ENCODE results near the gene PERM1. TPM values are rescaled to one million over a fixed set of nuclear protein-coding genes. Genes with fewer than 3 reads are reported as not detected.
"Not testable (repeated sequence)": the region's sequence is repeated elsewhere in the genome, so short reads cannot be mapped to it uniquely, and the experiment has no call there.

Gene PERM1
- total RNA-seq, 1 donor from 2014 or later = not detected

- Mint-ChIP-seq H3K4me1 (ENCODE audit: low read depth) (no peaks in the 10 kb centered on the region), H3K36me3 (ENCODE audit: insufficient read depth) (peaks cover 23% of the 10 kb centered on the region), H3K9me3 (ENCODE audit: low read depth) (no peaks in the 10 kb centered on the region), H3K27ac (no peak overlapping the region), H3K27me3 (no peaks in the 10 kb centered on the region), H3K4me3 (ENCODE audit: low read depth) (no peak overlapping the region)
- no peak for DNase-seq (ENCODE audit: low spot score, unreplicated experiment)
- TF ChIP-seq CTCF (IDR thresholded peaks at IDR 0.05; ENCODE audit: unreplicated experiment) = no peak
These were observed 31.0 kb downstream of the PERM1 start for GRCh38 chr1:950881-951280.

GRCh38 chr1:950268-950667, 31.6 kb downstream of the PERM1 start:
- DNase-seq (ENCODE audit: low spot score, unreplicated experiment) = no peak
- no peaks in the 10 kb centered on the region for H3K27me3 Mint-ChIP-seq
- no peak overlapping the region for H3K27ac Mint-ChIP-seq
- peaks cover 23% of the 10 kb centered on the region for H3K36me3 Mint-ChIP-seq (ENCODE audit: insufficient read depth)
- no peaks in the 10 kb centered on the region for H3K9me3 Mint-ChIP-seq (ENCODE audit: low read depth)
- H3K4me3 Mint-ChIP-seq (ENCODE audit: low read depth) = no peak overlapping the region
- no peak for TF ChIP-seq CTCF (IDR thresholded peaks at IDR 0.05; ENCODE audit: unreplicated experiment)
- H3K4me1 Mint-ChIP-seq (ENCODE audit: low read depth) = no peaks in the 10 kb centered on the region

- Mint-ChIP-seq H3K4me1 (ENCODE audit: low read depth) (no peaks in the 10 kb centered on the region), H3K27me3 (no peaks in the 10 kb centered on the region), H3K9me3 (ENCODE audit: low read depth) (no peaks in the 10 kb centered on the region), H3K27ac (no peak overlapping the region), H3K4me3 (ENCODE audit: low read depth) (no peak overlapping the region), H3K36me3 (ENCODE audit: insufficient read depth) (peaks cover 25% of the 10 kb centered on the region)
- no peak for TF ChIP-seq CTCF (IDR thresholded peaks at IDR 0.05; ENCODE audit: unreplicated experiment)
- no peak for DNase-seq (ENCODE audit: low spot score, unreplicated experiment)
These were observed 33.9 kb downstream of the PERM1 start for GRCh38 chr1:947958-948357.

- H3K4me1 Mint-ChIP-seq (ENCODE audit: low read depth); DNase-seq (ENCODE audit: low spot score, unreplicated experiment); H3K4me3 Mint-ChIP-seq (ENCODE audit: low read depth); H3K9me3 Mint-ChIP-seq (ENCODE audit: low read depth); H3K27me3 Mint-ChIP-seq; H3K27ac Mint-ChIP-seq: not testable (repeated sequence)
- peaks cover 25% of the 10 kb centered on the region for H3K36me3 Mint-ChIP-seq (ENCODE audit: insufficient read depth)
These were observed 35.1 kb downstream of the PERM1 start for GRCh38 chr1:946811-947210.

GRCh38 chr1:945688-946556, 36.0 kb downstream of the PERM1 start:
- Mint-ChIP-seq H3K27me3 (peaks cover 3% of the 10 kb centered on the region), H3K4me3 (ENCODE audit: low read depth) (no peak overlapping the region), H3K4me1 (ENCODE audit: low read depth) (peaks cover 2% of the 10 kb centered on the region), H3K27ac (no peak overlapping the region), H3K36me3 (ENCODE audit: insufficient read depth) (peaks cover 21% of the 10 kb centered on the region), H3K9me3 (ENCODE audit: low read depth) (no peaks in the 10 kb centered on the region)
- DNase-seq (ENCODE audit: low spot score, unreplicated experiment) = no peak
- TF ChIP-seq CTCF (IDR thresholded peaks at IDR 0.05; ENCODE audit: unreplicated experiment) = no peak
